GM19351 (cell line): Measurements from ENCODE around the gene SHROOM2.
A peak's percentile ranks its signal among the peaks of the same experiment; 100 is the strongest.

Source experiments
- ATAC-seq: cut with Tn5 transposase; IDR thresholded peaks from one replicate; pipeline ENCODE4 v1.9.1; 2021; ENCODE audit warnings: mild to moderate bottlenecking, moderate library complexity; ENCODE audit not compliant: unreplicated experiment

SHROOM2 gene

DNA sequence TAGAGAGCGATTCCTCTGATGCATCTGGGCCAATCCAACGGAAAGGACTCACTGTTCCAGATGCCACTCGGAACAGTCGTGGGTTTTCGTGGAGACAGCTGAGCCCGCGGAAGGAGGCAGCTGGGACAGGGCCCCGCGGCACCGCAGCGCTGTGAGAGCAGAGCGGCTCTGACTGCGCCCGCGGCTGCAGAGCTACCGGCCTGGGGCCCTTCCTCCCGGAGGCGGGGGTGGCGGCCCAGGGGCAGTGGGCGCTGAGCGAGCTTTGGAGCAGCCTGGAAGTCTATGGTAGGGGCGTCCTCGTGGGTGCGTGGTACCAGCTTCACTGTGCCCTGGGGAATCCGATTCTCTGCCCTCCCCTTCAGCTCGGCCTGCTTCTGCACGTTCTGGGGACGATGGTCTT, 205.8 kb downstream of the SHROOM2 start:
- no peak for ATAC-seq

GRCh38 chrX:9992724-9993123, 206.5 kb downstream of the SHROOM2 start:
- ATAC-seq = no peak

DNA sequence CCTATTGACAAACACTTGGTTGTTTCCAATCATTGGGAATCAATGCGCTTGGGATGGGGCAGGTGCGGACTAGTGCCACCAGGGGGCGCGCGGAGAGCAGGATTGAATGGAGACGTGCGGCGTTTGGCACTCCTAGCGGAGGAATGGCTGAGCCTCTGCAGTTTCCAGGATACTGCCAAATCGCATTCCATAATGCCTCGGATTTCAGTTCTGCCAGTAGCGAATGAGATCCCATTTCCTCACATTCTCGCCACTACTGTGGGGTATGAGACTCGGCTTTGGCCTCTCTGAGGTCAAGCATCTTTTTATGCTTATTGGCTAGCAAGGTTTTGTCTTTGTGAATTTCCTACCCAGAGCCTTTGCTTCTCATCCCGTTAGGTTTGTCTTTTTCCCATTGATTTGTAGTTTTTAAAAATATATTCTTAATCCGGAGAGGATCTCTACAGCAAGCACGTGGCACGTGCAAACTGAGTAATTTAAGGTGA, 209.7 kb downstream of the SHROOM2 start:
- ATAC-seq = peak; percentile 78

DNA sequence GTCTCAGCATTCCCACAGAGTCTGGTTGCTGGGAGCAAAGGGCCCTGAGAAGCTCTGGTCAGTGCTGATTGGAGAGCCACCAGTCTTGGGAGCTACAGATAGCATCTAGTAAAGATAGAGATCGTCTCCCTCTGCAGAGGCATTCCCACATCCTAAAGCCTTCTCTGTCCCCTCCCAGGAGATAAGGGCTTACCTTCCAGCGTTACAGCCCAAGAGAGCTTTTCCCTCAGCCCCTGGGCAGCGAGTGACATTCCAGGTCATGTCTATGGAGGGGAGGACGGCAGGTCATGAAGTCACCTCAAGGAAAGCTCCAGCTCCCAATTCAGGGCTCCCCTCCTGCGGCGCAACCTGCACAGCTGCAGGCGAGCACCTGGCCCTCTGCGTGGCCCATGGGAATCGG, 210.8 kb downstream of the SHROOM2 start:
- no peak for ATAC-seq

DNA sequence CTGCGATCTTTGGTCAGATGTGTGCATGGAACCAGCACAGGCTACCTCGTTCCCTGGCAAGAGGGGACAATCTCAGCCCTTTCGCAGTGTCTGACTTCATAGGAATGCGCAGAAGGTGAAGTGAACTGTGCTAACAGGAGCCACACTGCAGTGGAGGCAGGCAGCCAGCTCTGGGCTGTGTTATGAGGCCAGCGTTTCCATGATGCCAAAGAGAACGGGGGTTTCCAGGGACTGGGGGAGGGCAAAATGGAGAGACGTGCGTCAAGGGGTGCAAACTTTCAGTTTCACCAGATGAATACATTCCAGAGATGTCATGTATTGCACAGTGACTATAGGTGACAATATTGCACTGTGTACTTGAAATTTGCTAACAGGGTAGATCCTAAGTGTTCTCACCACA, 211.3 kb downstream of the SHROOM2 start:
- peak; percentile 62 for ATAC-seq
